IPS DF 6.9 (cell line): ENCODE data around the gene GJB6.
"Not testable (repeated sequence)": the region's sequence is repeated elsewhere in the genome, so short reads cannot be mapped to it uniquely, and the experiment has no call there.

ENCODE experiments used
- DNase-seq: peaks from one replicate; pipeline ENCODE4 v3.0.0-alpha.2; 2013; ENCODE audit warnings: low read depth, low spot score
- H3K27ac ChIP-seq: one replicate; pipeline ENCODE4 v1.5.1; 2013; ENCODE audit warnings: low read length, control low read depth
- H3K27me3 ChIP-seq: 2 replicates; pipeline ENCODE4 v1.6.1; 2013; ENCODE audit warnings: mild to moderate bottlenecking, low read length; ENCODE audit not compliant: control insufficient read depth, insufficient read depth
- H3K36me3 ChIP-seq: 2 replicates; pipeline ENCODE4 v1.6.1; 2013; ENCODE audit warnings: low read length; ENCODE audit not compliant: control insufficient read depth, insufficient read depth
- H3K4me1 ChIP-seq: 2 replicates; pipeline ENCODE4 v1.6.1; 2013; ENCODE audit warnings: low read length; ENCODE audit not compliant: control insufficient read depth, insufficient read depth
- H3K4me3 ChIP-seq: 2 replicates; pipeline ENCODE4 v1.5.1; 2013; ENCODE audit warnings: mild to moderate bottlenecking, low read length
- H3K9me3 ChIP-seq: 2 replicates; pipeline ENCODE4 v1.6.1; 2013; ENCODE audit warnings: low read length, inconsistent platforms; ENCODE audit not compliant: control insufficient read depth, insufficient read depth
- WGBS: extraction: QIAGEN DNeasy Blood & Tissue Kit; methylation state at CpG from one replicate; pipeline ENCODE4 v1.1.7; 2013; ENCODE audit warnings: mixed read lengths, missing lambda C conversion rate; ENCODE audit not compliant: insufficient read length, insufficient coverage; 5-methylcytosine and 5-hydroxymethylcytosine counted together

Gene GJB6

GRCh38 chr13:20231839-20232555 lies at the start of gene GJB6:
Gene GJB6 (minus strand): TSS chr13:20232319. CDS start chr13:20223480, 8,839 bp downstream.
- H3K27me3 ChIP-seq: peaks cover 37% of the 10 kb centered on the region
- H3K4me3 ChIP-seq: peak within 1 kb of the TSS; percentile 26; the same call in 1 of the 2 replicates
- peaks cover 2% of the 10 kb centered on the region; the same call in 1 of the 2 replicates for H3K4me1 ChIP-seq
- H3K27ac ChIP-seq: no peak within 1 kb of the TSS
- DNase-seq: no peak
- H3K36me3 ChIP-seq: no peaks in the 10 kb centered on the region
- no peaks in the 10 kb centered on the region for H3K9me3 ChIP-seq
- WGBS: no CpG with 5 or more reads among the region's 85 CpGs

- H3K4me3 ChIP-seq, H3K27me3 ChIP-seq, H3K4me1 ChIP-seq, H3K27ac ChIP-seq, DNase-seq, H3K9me3 ChIP-seq, H3K36me3 ChIP-seq: not testable (repeated sequence)
- no CpG with 5 or more reads among the region's 5 CpGs for WGBS
These were observed 44.8 kb upstream of the GJB6 start for GRCh38 chr13:20276901-20277300.

DNA sequence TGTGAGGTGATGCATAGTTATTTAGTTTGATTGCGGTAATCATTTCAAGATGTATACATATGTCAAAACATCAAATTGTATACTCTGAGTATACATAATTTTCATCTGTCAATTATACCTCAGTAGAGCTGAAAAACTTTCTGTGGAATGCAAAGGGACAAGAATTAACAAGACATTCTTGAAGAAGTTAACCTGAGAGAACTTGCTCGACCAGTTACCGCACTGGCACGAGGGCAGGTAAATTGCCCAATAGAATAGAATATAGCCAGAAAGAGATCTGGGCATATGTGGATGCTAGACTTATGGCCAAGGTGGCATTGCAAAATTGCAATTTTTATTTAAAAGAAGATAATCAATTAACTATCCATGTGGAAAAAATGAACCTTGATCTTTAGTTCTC lies 42.3 kb upstream of the GJB6 start:
- no peak overlapping the region for H3K4me3 ChIP-seq
- H3K27ac ChIP-seq: no peak overlapping the region
- DNase-seq: no peak
- no peaks in the 10 kb centered on the region for H3K9me3 ChIP-seq
- H3K4me1 ChIP-seq: no peaks in the 10 kb centered on the region
- no peaks in the 10 kb centered on the region for H3K36me3 ChIP-seq
- no CpG with 5 or more reads among the region's 4 CpGs for WGBS
- no peaks in the 10 kb centered on the region for H3K27me3 ChIP-seq

GRCh38 chr13:20272588-20273171 lies 40.6 kb upstream of the GJB6 start:
- no peak overlapping the region for H3K27ac ChIP-seq
- H3K4me1 ChIP-seq: no peaks in the 10 kb centered on the region
- H3K9me3 ChIP-seq: no peaks in the 10 kb centered on the region
- H3K4me3 ChIP-seq: no peak overlapping the region
- no CpG with 5 or more reads among the region's 17 CpGs for WGBS
- no peak for DNase-seq
- no peaks in the 10 kb centered on the region for H3K27me3 ChIP-seq
- H3K36me3 ChIP-seq: no peaks in the 10 kb centered on the region

- no CpG with 5 or more reads among the region's 2 CpGs for WGBS
- no peaks in the 10 kb centered on the region for H3K36me3 ChIP-seq
- no peaks in the 10 kb centered on the region for H3K27me3 ChIP-seq
- no peaks in the 10 kb centered on the region for H3K9me3 ChIP-seq
- no peak for DNase-seq
- no peak overlapping the region for H3K4me3 ChIP-seq
- no peak overlapping the region for H3K27ac ChIP-seq
- no peaks in the 10 kb centered on the region for H3K4me1 ChIP-seq
These were observed 40.0 kb upstream of the GJB6 start for GRCh38 chr13:20272104-20272503.

GRCh38 chr13:20271441-20271840 lies 39.3 kb upstream of the GJB6 start:
- Histone ChIP-seq H3K27me3 (no peaks in the 10 kb centered on the region), H3K4me1 (no peaks in the 10 kb centered on the region), H3K27ac (no peak overlapping the region), H3K4me3 (no peak overlapping the region), H3K36me3 (no peaks in the 10 kb centered on the region), H3K9me3 (no peaks in the 10 kb centered on the region)
- WGBS: no CpG with 5 or more reads among the region's 4 CpGs
- no peak for DNase-seq

GRCh38 chr13:20270163-20270865 lies 38.2 kb upstream of the GJB6 start:
- DNase-seq: no peak
- H3K36me3 ChIP-seq: no peaks in the 10 kb centered on the region
- no peaks in the 10 kb centered on the region for H3K9me3 ChIP-seq
- no peaks in the 10 kb centered on the region for H3K27me3 ChIP-seq
- H3K27ac ChIP-seq: no peak overlapping the region
- no peaks in the 10 kb centered on the region for H3K4me1 ChIP-seq
- no CpG with 5 or more reads among the region's 9 CpGs for WGBS
- no peak overlapping the region for H3K4me3 ChIP-seq

GRCh38 chr13:20264271-20265018 lies 32.3 kb upstream of the GJB6 start:
- Histone ChIP-seq H3K4me1 (no peaks in the 10 kb centered on the region), H3K27ac (no peak overlapping the region), H3K36me3 (no peaks in the 10 kb centered on the region), H3K9me3 (no peaks in the 10 kb centered on the region), H3K27me3 (no peaks in the 10 kb centered on the region), H3K4me3 (no peak overlapping the region)
- WGBS: no CpG with 5 or more reads among the region's 9 CpGs
- no peak for DNase-seq

GRCh38 chr13:20263393-20264044 lies 31.4 kb upstream of the GJB6 start:
- WGBS: no CpG with 5 or more reads among the region's 8 CpGs
- Histone ChIP-seq H3K4me3 (no peak overlapping the region), H3K4me1 (no peaks in the 10 kb centered on the region), H3K27me3 (no peaks in the 10 kb centered on the region), H3K27ac (no peak overlapping the region), H3K36me3 (no peaks in the 10 kb centered on the region), H3K9me3 (no peaks in the 10 kb centered on the region)
- no peak for DNase-seq

DNA sequence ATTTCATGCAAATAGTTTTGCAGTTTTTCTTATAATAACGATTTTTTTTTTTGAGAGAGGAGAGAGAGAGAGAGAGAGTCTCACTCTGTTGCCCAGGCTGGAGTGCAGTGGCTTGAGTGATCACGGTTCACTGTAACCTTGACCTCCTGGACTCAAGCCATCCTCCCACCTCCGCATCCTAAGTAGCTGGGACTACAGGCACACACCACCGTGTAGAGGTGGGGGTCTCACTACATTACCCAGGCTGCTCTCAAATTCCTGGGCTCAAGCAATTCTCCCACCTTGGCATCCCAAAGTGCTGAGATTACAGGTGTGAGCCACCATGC lies 26.8 kb upstream of the GJB6 start:
- WGBS: no CpG with 5 or more reads among the region's 4 CpGs
- no peaks in the 10 kb centered on the region for H3K27me3 ChIP-seq
- H3K4me1 ChIP-seq: no peaks in the 10 kb centered on the region
- no peak overlapping the region for H3K27ac ChIP-seq
- no peak for DNase-seq
- H3K36me3 ChIP-seq: no peaks in the 10 kb centered on the region
- H3K9me3 ChIP-seq: no peaks in the 10 kb centered on the region
- no peak overlapping the region for H3K4me3 ChIP-seq
